Uterus (tissue), 4 donors: ENCODE data around the gene ZSWIM5. TPM values are rescaled to one million over a fixed set of nuclear protein-coding genes. Genes with fewer than 3 reads are reported as not detected.

ENCODE experiments used
- DNase-seq, 2 donors: peaks; one replicate each; pipeline ENCODE4 v3.0.0-alpha.2; 2019 to 2020
- H3K27ac ChIP-seq, 2 donors: fragments of 200-600 bp; sonication (generic); 1 replicate in 1 of 2; 2 replicates in 1 of 2; pipeline ENCODE4 v1.5.1; 2016 to 2018
- H3K27me3 ChIP-seq, 2 donors: fragments of 200-600 bp; sonication (generic); one replicate each; pipeline ENCODE4 v1.5.1; 2018 to 2019; ENCODE audit warnings: control low read depth in 1 of 2
- H3K36me3 ChIP-seq, 2 donors: fragments of 200-600 bp; sonication (generic); one replicate each; pipeline ENCODE4 v1.5.1; 2019; ENCODE audit warnings: control low read depth in 1 of 2
- H3K4me1 ChIP-seq, 2 donors: fragments of 200-600 bp; sonication (generic); one replicate each; pipeline ENCODE4 v1.5.1; 2018 to 2019; ENCODE audit warnings: control low read depth in 1 of 2
- H3K4me3 ChIP-seq, 2 donors: fragments of 200-600 bp; sonication (generic); 1 replicate in 1 of 2; 2 replicates in 1 of 2; pipeline ENCODE4 v1.5.1; 2018 to 2019; ENCODE audit warnings: mild to moderate bottlenecking in 1 of 2
- H3K9me3 ChIP-seq, 2 donors: fragments of 200-600 bp; sonication (generic); one replicate each; pipeline ENCODE4 v1.5.1; 2019; ENCODE audit warnings: control low read depth in 1 of 2
- CTCF ChIP-seq, 4 experiments: fragments of 200-600 bp in 2 of 4; fragments of 450-650 bp in 2 of 4; sonication (generic) in 2 of 4; IDR thresholded peaks; one replicate each; pipeline ENCODE4 v1.5.1; 2016 to 2019; ENCODE audit warnings: antibody characterized with exemption in 4 of 4, mild to moderate bottlenecking in 2 of 4, moderate library complexity in 1 of 4
- POLR2A ChIP-seq, 2 donors: fragments of 450-650 bp; IDR thresholded peaks; one replicate each; pipeline ENCODE4 v1.6.1; 2016; ENCODE audit warnings: antibody characterized with exemption in 2 of 2, mild to moderate bottlenecking in 1 of 2, moderate library complexity in 1 of 2
- intact Hi-C: fragments of 100-400 bp; cut with DNase I; formaldehyde crosslinking; loops from one replicate; pipeline ENCODE4 v1.15.1; 2023; ENCODE audit warnings: low total_unique reads
- total RNA-seq, 4 donors: library from RNA; depleted of rRNA in 3 of 4; stranded (reverse); fragments of >200 nt in 3 of 4; gene quantifications; one replicate each; pipeline versions ENCODE4 v1.1.0 to v1.2.4, GENCODE V29; 2014 to 2023
- donor health status: DM: yes; HTN: yes; CAD: no.

The ZSWIM5 gene
- total RNA-seq, 4 donors from 2014 or later = 1.5 to 6.6 (median 3.6) TPM

- TF ChIP-seq CTCF (IDR thresholded peaks at IDR 0.05) = no peak
- TF ChIP-seq POLR2A (IDR thresholded peaks at IDR 0.05) = no peak
- no peak for DNase-seq
- H3K27me3 ChIP-seq = no peaks in the 10 kb centered on the region
- no peak overlapping the region for H3K4me3 ChIP-seq
- H3K9me3 ChIP-seq = no peaks in the 10 kb centered on the region
- H3K27ac ChIP-seq = no peak overlapping the region
- intact Hi-C loops = no loop called here
- H3K4me1 ChIP-seq = no peaks in the 10 kb centered on the region
- no peaks in the 10 kb centered on the region for H3K36me3 ChIP-seq
These were observed 54.3 kb downstream of the ZSWIM5 start for GRCh38 chr1:45152126-45152525.

DNA sequence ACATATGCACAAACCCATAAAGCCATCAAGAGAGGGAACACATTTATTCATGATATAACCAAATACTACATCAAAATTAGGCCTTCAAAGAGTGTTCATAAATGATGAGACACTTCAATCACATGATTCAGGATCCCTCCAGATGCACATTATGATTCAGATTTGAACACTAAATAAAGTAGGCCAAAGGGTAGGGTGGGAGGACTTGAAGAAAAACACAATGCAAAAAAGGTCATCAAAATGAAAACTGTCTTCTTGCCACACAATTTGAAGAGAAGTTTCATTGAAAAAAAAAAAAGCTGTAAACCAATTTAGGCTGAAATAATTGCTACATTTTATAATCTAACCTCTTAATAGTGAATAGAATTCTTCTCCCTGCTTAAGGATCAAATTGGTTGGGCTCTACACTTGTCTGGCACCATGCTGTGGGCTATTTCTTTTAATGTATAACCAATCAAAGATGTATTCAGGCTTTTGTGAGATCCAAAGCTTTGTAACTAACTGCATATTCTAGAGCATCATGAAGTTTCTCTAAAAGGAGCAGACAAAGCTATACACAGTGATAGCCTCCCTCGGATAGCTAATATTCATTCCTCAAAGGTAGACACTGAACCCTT, 58.1 kb downstream of the ZSWIM5 start:
- H3K4me3 ChIP-seq = no peak overlapping the region
- H3K4me1 ChIP-seq = peaks cover 0 to 6% of the 10 kb centered on the region in 2 donors
- H3K36me3 ChIP-seq = no peaks in the 10 kb centered on the region
- H3K27ac ChIP-seq = no peak overlapping the region
- no peak for DNase-seq
- no peaks in the 10 kb centered on the region for H3K9me3 ChIP-seq
- intact Hi-C loops = no loop called here
- no peaks in the 10 kb centered on the region for H3K27me3 ChIP-seq
- TF ChIP-seq CTCF (IDR thresholded peaks at IDR 0.05) (no peak), POLR2A (IDR thresholded peaks at IDR 0.05) (no peak)

DNA sequence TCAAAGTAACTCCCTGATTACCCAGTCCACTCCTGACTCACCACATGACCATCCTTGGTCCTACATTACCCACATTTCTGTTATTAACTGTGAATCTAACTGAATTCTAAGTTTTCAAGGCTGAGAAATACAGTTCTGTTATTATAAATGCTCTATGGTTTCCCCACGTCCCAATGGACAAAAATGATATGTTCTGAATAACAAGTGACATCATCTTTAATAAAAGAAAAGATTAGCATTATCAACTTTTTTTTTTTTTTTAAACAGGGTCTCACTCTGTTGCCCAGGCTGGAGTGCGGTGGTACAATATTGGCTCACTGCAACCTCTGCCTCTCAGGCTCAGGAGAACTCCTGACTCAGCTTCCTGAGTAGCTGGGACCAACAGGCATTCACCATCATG, 59.6 kb downstream of the ZSWIM5 start:
- Histone ChIP-seq H3K27me3 (no peaks in the 10 kb centered on the region), H3K4me3 (no peak overlapping the region), H3K4me1 (peaks cover 0 to 6% of the 10 kb centered on the region in 2 donors), H3K36me3 (no peaks in the 10 kb centered on the region), H3K27ac (no peak overlapping the region), H3K9me3 (no peaks in the 10 kb centered on the region)
- intact Hi-C loops = no loop called here
- TF ChIP-seq POLR2A (IDR thresholded peaks at IDR 0.05) (no peak), CTCF (IDR thresholded peaks at IDR 0.05) (no peak)
- no peak for DNase-seq

GRCh38 chr1:45141247-45142003, 65.0 kb downstream of the ZSWIM5 start:
- H3K36me3 ChIP-seq = no peaks in the 10 kb centered on the region
- intact Hi-C loops = no loop called here
- H3K4me1 ChIP-seq = peaks cover 0 to 6% of the 10 kb centered on the region in 2 donors
- TF ChIP-seq POLR2A (IDR thresholded peaks at IDR 0.05) = no peak
- H3K27ac ChIP-seq = no peak overlapping the region
- no peaks in the 10 kb centered on the region for H3K27me3 ChIP-seq
- H3K4me3 ChIP-seq = no peak overlapping the region
- no peaks in the 10 kb centered on the region for H3K9me3 ChIP-seq
- no peak for DNase-seq

GRCh38 chr1:45136984-45137383, 69.4 kb downstream of the ZSWIM5 start:
- intact Hi-C loops = no loop called here
- Histone ChIP-seq H3K9me3 (no peaks in the 10 kb centered on the region), H3K27ac (no peak overlapping the region), H3K4me3 (no peak overlapping the region), H3K36me3 (no peaks in the 10 kb centered on the region), H3K27me3 (no peaks in the 10 kb centered on the region), H3K4me1 (no peaks in the 10 kb centered on the region)
- DNase-seq = no peak
- TF ChIP-seq POLR2A (IDR thresholded peaks at IDR 0.05) = no peak
- TF ChIP-seq CTCF (IDR thresholded peaks at IDR 0.05) = no peak
